Suprapubic skin (tissue), 3 donors: ENCODE results near the gene PRKAG3.

Source experiments
- POLR2A ChIP-seq, 2 donors: fragments of 450-650 bp; IDR thresholded peaks; one replicate each; pipeline ENCODE4 v1.6.1; 2017; ENCODE audit warnings: antibody characterized with exemption in 2 of 2, mild to moderate bottlenecking in 2 of 2, moderate library complexity in 2 of 2
- TF ChIP-seq, protein P1 (sequence below), 2 donors: fragments of 200-600 bp in 1 of 2; fragments of 450-650 bp in 1 of 2; sonication (generic) in 1 of 2; IDR thresholded peaks; one replicate each; pipeline ENCODE4 v1.5.1; 2016 to 2019; ENCODE audit warnings: antibody characterized with exemption in 2 of 2, mild to moderate bottlenecking in 1 of 2, moderate library complexity in 1 of 2

DNA sequence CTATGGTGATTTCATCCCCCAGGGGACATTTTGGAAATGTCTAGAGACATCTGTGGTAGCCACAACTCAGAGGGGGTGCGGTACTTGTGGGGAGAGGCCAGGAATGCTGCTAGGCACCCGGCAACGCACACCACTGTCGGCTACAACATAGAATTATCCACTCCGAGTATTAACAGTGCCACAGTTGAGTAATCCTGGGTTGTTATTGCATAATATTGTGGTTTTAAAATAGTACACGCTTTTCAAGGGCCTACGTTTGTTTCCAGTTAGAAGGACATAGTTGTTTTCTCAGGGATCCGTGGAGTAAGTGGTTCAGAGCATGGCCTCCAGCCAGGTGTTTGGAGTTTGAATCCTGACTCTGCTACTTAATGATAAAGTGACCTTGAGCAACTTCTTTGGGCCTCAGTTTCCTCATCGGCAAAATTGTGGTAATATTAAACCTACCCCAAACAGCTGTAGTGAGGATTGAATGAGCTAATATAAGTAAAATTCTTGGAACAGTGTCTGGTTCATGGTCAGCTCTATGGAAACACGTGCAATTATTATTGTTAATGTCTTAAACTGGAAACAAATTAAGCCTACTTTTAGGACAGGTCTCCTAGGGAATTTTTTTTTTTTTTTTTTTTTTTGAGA, 25.1 kb downstream of the PRKAG3 start:
- TF ChIP-seq, protein P1, sequence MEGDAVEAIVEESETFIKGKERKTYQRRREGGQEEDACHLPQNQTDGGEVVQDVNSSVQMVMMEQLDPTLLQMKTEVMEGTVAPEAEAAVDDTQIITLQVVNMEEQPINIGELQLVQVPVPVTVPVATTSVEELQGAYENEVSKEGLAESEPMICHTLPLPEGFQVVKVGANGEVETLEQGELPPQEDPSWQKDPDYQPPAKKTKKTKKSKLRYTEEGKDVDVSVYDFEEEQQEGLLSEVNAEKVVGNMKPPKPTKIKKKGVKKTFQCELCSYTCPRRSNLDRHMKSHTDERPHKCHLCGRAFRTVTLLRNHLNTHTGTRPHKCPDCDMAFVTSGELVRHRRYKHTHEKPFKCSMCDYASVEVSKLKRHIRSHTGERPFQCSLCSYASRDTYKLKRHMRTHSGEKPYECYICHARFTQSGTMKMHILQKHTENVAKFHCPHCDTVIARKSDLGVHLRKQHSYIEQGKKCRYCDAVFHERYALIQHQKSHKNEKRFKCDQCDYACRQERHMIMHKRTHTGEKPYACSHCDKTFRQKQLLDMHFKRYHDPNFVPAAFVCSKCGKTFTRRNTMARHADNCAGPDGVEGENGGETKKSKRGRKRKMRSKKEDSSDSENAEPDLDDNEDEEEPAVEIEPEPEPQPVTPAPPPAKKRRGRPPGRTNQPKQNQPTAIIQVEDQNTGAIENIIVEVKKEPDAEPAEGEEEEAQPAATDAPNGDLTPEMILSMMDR (IDR thresholded peaks at IDR 0.05), result no peak
- TF ChIP-seq POLR2A (IDR thresholded peaks at IDR 0.05), result no peak
